H54 (cell line): ENCODE results near the gene CTTN.

Experiments used
- DNase-seq: peaks from one replicate; pipeline ENCODE4 v3.0.0; 2011; ENCODE audit warnings: low spot score, mixed read lengths; ENCODE audit not compliant: insufficient read length
- FAIRE-seq: peaks from 3 replicates; lab custom pipeline; 2011; peaks lifted over from hg19 to GRCh38; lab: Jason Lieb, UNC
- POLR2A ChIP-seq: IDR thresholded peaks from 2 replicates; pipeline ENCODE4 v1.6.1; 2011; ENCODE audit warnings: low read depth, mild to moderate bottlenecking, low read length

CTTN gene

DNA sequence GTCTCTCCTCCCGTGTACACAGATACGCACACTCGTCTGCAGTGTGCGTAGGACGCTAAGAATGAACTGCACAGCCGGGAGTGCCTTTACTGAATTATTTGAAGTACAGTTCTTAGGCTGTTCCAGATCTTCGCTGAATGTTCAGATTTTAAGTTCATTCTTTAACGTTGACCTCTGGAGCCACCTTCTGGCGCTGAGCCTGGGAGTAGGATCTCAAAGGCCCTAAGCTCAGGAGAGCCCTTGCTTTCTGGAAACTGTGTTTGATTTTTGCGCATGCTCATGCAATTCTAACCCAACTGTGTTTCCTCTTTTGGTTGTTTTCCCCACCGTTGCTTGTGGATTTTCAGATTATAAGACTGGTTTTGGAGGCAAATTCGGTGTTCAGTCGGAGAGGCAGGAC is 22.8 kb downstream of the CTTN start:
- FAIRE-seq (no peak), DNase-seq (no peak)
- TF ChIP-seq POLR2A = no peak

DNA sequence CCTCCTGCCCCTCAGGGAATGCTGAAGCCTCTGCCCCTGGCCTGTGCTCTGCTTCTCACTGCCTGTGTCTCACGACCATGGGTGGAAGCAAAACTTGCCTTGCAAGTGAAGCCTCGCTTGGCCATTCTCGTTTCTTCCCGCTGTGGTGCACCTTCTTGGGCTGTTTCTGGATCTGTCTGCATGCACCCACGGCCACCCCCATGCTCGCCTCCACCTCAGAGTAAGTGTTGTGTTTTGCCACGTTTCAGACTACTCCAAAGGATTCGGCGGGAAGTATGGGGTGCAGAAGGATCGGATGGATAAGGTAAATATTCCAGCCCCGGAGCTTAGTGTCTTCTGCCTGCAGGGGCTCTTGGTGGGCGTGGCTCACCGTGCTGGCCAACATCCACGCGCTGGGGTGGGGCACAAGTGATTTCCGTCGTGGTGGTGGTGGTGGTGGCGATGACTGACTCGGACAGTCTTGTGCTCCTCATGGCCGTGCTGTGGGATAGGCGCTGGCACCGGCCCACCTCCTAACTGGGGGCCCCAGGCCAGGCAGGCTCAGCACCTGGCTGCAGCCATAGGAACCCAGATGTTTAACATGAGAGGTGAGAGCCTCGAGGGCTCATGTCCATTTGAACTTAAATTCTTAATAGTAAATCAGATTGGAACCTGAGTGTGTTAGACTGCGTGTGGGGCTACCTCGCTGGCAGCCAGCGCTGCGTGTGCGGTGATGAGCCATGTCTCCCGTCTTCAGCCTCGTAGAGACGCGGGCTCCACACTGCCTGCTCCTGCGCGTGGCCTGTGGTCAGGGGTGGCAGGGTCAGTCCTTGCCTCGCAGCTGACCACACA is 24.6 kb downstream of the CTTN start:
- FAIRE-seq = no peak
- DNase-seq = no peak
- TF ChIP-seq POLR2A = no peak

DNA sequence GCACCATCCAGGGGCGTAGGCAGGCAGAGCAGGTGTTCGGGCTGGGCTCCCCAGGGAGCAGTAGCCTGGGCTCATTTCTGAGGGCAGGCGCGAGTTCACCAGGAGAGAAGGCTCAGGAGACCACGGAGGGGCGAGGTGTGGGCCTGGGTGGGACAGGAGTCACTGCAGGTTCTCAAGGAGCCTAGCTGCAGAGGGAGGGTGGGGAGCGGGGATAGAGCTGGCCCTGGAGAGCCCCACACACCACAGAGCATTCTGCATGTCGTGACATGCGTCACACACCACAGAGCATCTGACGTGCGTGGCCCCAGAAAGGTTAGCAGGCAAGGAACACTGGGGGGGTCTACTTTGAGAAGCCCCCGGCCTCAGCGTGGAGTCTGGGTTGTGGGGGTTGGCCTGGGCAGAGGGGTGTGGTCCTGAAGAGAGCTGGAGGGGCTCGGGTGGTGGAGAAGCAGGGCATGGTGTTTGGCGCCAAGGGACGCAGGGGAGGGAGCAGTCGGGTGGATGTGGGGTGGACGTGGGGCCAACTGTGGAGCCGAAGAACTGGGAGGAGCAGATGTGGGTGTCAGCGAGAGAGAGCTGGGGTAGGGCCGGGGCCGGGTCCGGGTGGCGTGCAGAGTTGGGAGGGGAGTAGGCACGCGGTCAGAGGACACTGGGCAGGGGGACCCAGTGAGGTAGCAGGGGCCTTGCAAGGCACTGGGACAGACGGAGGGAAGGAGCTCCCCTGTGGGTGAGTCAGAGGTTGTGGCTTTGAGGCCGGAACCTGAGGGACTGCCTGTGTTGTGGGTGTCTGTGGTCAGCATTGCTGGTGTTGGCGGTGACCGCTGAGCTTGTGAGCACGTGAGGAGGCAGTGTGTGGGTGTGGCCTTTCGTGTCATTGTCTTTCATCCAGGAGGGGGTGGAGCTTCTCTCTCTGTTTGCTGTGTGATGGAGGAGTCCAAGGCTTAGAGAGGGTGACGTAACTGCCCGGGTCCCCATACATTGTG is 25.5 kb downstream of the CTTN start:
- TF ChIP-seq POLR2A = no peak
- DNase-seq (peak; percentile 98), FAIRE-seq (peak; percentile 68)

DNA sequence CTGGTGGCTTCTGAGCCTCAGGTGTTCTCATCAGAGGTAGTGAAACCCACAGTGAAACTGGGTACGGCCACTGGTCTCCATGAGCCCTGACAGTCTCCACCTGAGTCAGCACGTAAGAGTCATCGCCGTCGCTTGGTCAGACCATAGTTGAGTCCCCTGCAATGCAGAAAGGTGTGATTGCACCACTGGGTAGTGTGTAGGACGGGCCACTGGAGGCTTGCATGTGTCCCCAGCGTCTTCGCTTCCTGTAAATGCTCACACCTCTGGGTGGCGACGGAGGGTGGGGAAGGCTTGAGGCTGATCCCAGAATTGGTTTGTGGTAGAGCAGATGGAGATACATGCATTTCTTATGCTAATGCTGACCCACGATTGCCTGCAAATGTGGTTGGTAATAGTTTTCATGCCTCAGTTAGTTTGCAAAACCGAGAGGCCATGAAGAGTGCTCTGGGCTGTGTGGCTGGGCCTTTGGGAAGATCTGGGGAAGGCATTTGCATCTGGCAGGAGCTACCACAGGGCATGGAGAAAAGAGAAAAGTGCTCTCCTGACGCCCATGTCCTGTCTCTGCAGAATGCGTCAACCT is 26.5 kb downstream of the CTTN start:
- no peak for DNase-seq
- FAIRE-seq = no peak
- no peak for TF ChIP-seq POLR2A

DNA sequence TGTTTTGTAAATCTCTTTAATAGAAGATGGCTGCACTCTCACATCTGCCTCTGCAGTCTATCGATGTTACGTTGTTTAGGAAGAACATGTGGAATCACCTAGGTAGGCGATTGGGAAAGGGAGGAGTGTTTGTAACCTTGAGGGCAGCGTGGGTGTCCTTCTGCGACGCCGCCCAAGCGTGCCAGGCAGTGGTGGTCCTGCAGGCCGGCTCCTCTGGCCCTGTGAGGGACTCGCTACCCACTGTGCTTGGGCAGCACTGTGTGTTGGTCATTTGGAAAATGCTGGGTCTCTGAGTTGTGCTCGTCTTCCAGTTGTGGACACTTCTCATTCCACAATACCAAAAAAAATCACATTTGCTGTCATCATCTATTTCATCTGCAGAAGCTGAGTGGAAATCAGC is 29.1 kb downstream of the CTTN start:
- FAIRE-seq = no peak
- DNase-seq = no peak
- TF ChIP-seq POLR2A = no peak

DNA sequence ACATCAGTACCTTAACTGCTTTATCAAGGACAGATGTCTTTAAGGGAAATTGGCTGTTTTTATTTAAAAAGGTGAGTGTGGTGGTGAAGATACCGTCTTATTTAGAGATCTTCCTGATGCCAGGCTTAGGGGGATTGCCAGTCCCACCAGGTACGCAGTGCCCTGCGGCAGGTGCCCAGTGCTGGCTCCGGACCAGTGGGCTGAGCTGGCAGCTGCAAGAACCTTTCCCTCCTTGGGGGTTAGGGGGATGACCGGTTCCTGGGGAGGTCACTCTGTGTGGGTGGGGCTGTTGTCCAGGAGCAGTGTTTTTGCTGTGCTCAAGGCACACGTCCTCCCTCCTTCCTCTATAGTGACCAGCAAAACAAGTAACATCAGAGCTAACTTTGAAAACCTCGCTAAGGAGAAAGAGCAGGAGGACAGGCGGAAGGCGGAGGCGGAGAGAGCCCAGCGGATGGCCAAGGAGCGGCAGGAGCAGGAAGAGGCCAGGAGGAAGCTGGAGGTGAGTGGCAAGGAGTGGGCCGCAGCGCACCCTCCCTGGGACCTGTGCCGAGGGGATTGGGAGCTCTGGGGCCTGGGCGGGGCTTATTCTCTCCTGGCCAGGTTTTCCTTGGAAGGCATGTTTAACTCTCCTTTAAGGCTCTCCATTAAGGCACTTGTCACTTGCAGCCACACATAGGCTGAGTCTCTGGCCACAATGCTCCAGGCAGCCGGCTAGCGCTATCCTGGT is 30.5 kb downstream of the CTTN start:
- DNase-seq = no peak
- no peak for FAIRE-seq
- TF ChIP-seq POLR2A = no peak

DNA sequence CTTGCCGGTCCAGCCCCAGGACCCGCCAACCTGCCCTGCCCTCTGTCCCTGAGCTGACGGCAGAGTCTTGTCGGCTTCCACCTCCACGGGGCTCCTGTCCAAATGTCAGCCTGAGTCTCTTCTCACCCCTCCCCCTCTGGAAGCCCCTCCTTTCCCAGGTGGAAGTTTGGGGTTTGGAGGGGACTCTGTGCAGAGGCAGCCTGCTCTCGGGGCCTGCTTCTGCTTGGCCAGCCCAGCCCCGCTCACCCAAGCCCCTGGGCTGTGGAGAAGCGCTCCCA is 31.0 kb downstream of the CTTN start:
- no peak for DNase-seq
- no peak for FAIRE-seq
- TF ChIP-seq POLR2A = no peak

DNA sequence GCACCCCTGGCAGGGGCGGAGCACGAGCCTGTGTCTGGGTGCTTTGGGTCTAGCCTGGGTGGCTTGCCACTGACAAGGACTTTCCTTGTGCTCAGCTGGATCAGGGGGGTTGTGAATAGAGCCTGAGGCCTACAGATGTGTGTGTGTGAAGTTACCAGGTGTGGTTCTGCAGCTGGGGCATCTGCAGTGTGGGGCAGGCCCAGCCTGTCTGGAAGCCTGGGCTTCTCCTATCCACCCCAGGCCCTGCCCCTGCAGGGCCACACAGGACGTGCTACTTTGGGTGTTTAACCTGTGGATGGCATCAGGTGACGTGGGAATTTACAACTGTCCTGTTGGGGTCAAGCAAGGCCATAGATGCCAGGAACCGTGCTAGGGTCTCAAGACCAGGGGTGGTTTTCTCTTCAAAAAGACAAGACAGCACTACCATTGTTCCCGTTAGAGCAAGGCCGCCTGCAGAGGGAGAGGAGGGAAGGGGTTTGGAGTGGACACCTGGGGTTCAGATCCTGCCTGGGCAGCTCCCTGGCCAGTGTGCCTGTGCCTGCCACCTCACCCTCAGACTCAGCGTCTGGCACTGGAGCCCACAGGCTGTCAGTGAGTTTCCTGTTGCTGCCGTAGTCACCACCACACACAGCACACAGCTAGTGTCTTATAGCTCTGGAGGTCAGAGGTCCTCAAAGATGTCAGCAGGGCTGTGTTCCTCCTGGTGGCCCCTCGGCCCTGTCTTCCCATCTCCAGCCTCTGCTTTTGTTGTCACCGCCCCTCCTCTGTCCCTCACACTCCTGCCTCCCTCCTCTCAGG is 31.6 kb downstream of the CTTN start:
- no peak for FAIRE-seq
- no peak for DNase-seq
- TF ChIP-seq POLR2A = no peak

DNA sequence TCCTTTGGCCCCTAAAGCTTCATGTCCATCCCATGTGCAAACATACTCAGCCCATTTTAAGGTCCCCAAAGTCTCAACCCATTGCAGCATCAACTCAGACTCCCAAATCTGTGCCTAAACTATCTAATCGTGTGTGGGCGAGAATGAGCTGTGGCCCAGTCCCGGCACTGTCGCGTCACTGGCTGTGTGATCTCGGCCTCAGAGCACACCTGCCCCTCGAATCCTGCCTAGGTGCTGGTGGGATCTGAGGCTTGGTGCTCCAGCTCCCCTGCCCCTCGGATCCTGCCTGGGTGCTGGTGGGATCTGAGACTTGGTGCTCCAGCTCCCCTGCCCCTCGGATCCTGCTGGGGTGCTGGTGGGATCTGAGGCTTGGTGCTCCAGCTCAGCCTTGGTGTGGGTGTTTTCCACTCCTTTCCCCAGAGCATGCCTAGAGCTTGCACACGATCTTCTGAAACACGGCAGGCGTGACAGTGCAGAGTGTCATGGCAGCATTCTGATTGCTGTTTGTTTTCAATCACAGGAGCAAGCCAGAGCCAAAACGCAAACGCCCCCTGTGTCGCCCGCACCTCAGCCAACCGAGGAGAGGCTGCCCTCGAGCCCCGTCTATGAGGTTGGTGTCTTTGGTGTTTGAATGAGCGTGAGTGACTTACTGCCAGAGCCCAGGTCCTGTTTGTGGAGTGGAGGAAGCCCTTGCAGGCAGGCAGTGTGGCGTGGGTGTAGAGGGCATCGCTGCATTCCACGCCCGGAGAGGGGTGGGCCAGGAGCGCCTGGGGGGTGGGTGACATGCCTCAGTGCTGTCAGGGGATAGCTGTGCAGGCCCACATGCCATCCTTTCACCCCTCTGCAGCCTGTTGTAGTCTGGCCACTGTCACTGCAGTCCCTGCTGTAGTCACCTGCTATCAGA is 32.6 kb downstream of the CTTN start:
- FAIRE-seq (no peak), DNase-seq (no peak)
- no peak for TF ChIP-seq POLR2A

DNA sequence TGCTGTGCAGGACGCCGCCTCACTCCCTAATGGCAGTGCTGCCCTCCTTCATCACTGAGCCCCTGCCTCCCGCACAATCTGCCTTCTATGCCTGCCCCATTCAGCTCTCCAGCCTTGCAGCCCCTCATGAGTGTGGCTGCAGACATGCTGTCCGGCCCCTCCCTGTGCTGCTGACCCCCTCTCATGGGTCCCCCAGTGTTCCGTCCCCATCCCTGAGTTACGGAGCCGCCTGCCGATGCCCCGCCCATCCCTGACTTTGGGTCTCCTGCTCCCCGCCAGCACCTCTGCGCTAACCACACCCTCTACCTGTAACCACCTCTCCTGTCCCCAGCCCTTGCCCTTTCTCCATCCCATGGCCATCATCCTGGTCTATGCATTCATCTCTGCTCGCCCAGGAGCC is 33.3 kb downstream of the CTTN start:
- no peak for DNase-seq
- no peak for TF ChIP-seq POLR2A
- FAIRE-seq = no peak

DNA sequence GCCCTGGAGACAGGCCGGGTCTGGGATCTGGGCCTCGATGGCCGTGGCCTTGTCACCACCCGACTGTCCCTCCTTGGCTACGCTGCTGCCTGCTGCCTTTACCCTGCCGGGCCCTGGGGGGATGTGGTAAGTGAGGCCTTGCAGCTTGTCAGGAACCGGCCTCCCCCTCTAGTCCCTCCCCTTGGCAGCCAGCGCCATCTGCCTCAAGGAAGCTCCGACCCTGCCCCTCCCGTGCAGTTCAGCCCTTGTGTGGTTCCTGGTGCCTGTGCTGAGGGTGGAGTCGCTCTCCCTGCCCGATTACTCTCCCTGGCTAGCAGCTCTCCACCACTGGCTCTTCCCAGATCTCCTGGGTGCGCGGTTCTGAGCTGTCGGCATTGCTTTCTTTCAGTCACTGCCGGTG is 33.7 kb downstream of the CTTN start:
- no peak for FAIRE-seq
- no peak for DNase-seq

DNA sequence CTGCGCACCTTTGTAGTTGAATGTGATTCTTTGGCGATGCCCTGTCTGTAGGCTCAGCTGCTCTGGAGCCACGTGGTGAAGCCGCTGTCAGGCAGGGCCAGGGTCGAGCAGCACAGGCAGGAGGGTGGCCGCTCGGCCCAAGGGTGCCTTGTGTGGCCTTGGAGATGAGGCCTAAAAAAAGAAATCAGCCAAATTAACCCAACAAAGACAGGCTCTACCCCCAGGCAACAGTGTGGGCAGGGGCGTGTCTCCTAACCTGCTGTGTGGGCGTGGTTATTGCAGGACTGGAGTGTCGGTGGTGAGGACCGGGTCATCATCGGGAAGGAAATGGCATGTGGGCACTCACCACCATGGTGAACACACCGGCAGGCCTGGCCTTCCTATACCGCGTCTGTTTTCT is 34.3 kb downstream of the CTTN start:
- DNase-seq (no peak), FAIRE-seq (no peak)
- no peak for TF ChIP-seq POLR2A

More for the DNA sequence above, 33.7 kb downstream of the CTTN start:
- TF ChIP-seq POLR2A = no peak

DNA sequence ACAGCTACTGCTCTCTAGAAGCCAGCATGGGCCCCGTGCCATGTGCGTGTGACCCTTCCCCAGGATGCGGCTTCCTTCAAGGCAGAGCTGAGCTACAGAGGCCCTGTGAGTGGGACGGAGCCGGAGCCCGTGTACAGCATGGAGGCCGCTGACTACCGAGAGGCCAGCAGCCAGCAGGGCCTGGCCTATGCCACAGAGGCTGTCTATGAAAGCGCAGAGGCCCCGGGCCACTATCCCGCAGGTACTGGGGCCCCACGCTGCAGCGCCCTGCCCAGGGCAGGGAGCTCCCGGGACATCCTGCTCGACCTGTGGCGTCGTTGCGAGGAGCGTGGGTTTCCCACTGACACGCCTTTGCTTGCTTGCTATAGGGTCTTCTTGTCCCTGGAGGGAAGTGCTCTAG is 34.7 kb downstream of the CTTN start:
- TF ChIP-seq POLR2A = no peak
- no peak for FAIRE-seq
- DNase-seq = no peak
